Upper lobe of right lung (tissue), 1 donor: ENCODE measurements around the gene BEST1. TPM values are rescaled to one million over a fixed set of nuclear protein-coding genes. Genes with fewer than 3 reads are reported as not detected.

ENCODE experiments used
- ATAC-seq: fragments of 200-7000 bp; cut with Tn5 transposase; one replicate; pipeline ENCODE4 v1.9.1; 2020; ENCODE audit warnings: mild to moderate bottlenecking, moderate library complexity
- DNase-seq: peaks from one replicate; pipeline ENCODE4 v3.0.0-alpha.2; 2020
- H3K27ac ChIP-seq: fragments of 200-600 bp; one replicate; pipeline ENCODE4 v1.8.0; 2022
- H3K27me3 ChIP-seq: fragments of 200-600 bp; one replicate; pipeline ENCODE4 v1.8.0; 2022; ENCODE audit warnings: mild to moderate bottlenecking
- H3K36me3 ChIP-seq: fragments of 200-600 bp; one replicate; pipeline ENCODE4 v1.8.0; 2022
- H3K4me1 ChIP-seq: fragments of 200-600 bp; one replicate; pipeline ENCODE4 v1.8.0; 2022
- H3K4me3 ChIP-seq: fragments of 200-600 bp; one replicate; pipeline ENCODE4 v1.8.0; 2022; ENCODE audit warnings: mild to moderate bottlenecking
- H3K9me3 ChIP-seq: fragments of 200-600 bp; one replicate; pipeline ENCODE4 v1.8.0; 2022
- intact Hi-C: fragments of 100-400 bp; cut with DNase I; formaldehyde crosslinking; loops from one replicate; pipeline ENCODE4 v1.11.0; 2022
- total RNA-seq: library from RNA; stranded (reverse); fragmentation: NEBNext Ultra II Directional; extraction: Animal tissue kit (Norgen Biotek cat#: 25700); gene quantifications from one replicate; pipeline ENCODE4 v1.2.1, GENCODE V29; 2021
- TF ChIP-seq, protein P1 (sequence below): fragments of 200-600 bp; IDR thresholded peaks from one replicate; pipeline ENCODE4 v1.8.0; 2022; ENCODE audit warnings: antibody characterized with exemption
- donor health status: DM: no; HTN: yes; CAD: no; lungs with severe emphysema.

Gene BEST1
- total RNA-seq, 1 donor from 2014 or later: 9.6 TPM

DNA sequence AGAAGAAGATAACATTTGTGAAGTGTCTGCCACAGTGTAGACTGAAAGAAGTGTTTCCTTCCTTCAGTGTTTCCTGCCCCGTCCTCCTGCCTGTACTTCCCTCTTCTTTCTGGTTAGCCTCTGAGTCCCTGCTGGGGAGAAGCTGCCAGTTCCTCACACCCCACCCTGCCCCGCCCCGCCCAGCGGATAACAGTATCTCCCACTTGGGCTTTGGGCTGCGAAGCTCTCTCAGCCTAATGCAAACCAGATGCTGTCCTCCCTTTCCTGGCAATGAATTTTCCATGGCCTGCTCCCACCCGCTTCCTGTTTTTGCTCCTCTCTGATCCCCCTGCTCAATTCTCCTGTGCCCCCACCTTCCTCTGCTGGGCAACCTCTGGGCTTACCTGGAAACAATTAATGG lies 27.6 kb upstream of the BEST1 start:
- intact Hi-C loops: no loop called here
- peak; percentile 81 for ATAC-seq
- H3K4me1 ChIP-seq: peaks cover 21% of the 10 kb centered on the region

DNA sequence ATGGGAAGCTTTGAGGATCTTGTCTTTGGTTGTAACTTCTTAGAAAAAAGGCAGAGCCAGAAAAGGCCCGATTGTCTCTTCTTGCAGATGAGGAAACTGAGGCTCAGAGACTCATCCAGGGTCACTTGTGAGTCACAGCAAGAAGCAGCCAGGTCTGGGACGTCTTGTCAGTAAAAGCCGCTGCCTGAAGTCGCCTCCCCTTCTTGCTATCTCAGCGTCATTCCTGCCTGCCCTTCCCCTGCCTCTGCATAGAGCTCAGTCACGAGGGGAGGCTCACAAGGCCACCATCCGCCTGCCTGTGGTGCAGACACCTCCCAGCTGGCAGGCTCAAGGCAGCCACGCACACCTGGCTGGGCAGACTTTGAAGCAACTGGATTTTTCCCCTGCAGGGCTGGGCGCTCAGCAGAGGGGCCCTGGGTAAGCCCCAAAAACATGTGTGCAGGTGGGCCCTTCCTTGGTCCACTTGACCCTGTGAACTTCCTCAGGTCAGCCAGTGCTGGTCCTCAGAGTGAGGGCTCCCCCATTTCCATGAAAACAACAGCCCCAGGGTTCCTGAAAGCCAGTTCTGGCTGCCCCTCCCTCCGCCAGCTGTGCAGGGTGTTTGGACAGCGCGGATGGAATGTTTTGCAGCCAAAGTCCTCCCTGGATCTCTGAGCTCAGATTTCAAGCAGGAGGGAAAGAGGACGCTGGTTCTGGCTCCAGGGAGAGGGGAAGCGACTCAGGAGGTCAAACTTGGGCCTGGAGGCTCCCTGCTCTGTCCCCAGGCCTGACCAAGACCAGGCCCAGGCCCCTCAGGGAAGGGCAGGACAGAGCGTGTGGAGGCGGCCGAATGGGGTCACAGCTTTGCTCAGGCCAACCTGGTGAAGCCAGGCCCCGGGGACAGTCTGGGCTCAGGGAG lies 26.7 kb upstream of the BEST1 start:
- Histone ChIP-seq H3K9me3 (no peaks in the 10 kb centered on the region), H3K4me3 (no peak overlapping the region), H3K4me1 (peaks cover 17% of the 10 kb centered on the region), H3K27ac (peak overlapping the region; percentile 73), H3K27me3 (peaks cover 3% of the 10 kb centered on the region), H3K36me3 (no peaks in the 10 kb centered on the region)
- TF ChIP-seq, protein P1, sequence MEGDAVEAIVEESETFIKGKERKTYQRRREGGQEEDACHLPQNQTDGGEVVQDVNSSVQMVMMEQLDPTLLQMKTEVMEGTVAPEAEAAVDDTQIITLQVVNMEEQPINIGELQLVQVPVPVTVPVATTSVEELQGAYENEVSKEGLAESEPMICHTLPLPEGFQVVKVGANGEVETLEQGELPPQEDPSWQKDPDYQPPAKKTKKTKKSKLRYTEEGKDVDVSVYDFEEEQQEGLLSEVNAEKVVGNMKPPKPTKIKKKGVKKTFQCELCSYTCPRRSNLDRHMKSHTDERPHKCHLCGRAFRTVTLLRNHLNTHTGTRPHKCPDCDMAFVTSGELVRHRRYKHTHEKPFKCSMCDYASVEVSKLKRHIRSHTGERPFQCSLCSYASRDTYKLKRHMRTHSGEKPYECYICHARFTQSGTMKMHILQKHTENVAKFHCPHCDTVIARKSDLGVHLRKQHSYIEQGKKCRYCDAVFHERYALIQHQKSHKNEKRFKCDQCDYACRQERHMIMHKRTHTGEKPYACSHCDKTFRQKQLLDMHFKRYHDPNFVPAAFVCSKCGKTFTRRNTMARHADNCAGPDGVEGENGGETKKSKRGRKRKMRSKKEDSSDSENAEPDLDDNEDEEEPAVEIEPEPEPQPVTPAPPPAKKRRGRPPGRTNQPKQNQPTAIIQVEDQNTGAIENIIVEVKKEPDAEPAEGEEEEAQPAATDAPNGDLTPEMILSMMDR: no peak
- ATAC-seq (peak; percentile 61), DNase-seq (no peak)
- intact Hi-C loops: no loop called here

More for the DNA sequence above, 27.6 kb upstream of the BEST1 start:
- Histone ChIP-seq H3K36me3 (no peaks in the 10 kb centered on the region), H3K27ac (peak overlapping the region; percentile 73), H3K27me3 (peaks cover 5% of the 10 kb centered on the region), H3K9me3 (no peaks in the 10 kb centered on the region), H3K4me3 (no peak overlapping the region)
- no peak for DNase-seq
- TF ChIP-seq, protein P1: no peak

DNA sequence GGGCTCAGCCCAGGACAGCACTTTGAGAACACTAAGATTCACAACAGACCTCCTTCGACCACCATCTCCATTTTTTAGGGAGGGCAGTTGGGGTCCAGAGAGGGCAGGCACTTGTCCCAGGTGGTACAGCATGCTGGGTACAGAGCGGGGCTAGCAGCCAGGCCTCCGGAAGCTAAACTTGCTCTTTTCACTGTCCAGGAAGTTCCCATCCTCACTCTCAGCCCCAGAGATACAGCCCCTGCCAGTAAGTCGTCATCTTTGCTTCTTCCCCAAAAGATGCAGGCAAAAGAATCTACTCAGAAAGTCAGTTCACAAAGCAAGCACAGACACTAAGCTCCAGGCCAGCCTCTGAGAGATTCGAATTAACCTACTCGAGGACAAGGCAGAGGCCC lies 26.1 kb upstream of the BEST1 start:
- H3K36me3 ChIP-seq: no peaks in the 10 kb centered on the region
- ATAC-seq (no peak), DNase-seq (no peak)
- H3K4me1 ChIP-seq: peaks cover 11% of the 10 kb centered on the region
- H3K4me3 ChIP-seq: no peak overlapping the region
- no peaks in the 10 kb centered on the region for H3K27me3 ChIP-seq
- TF ChIP-seq, protein P1: no peak
- intact Hi-C loops: no loop called here
- no peaks in the 10 kb centered on the region for H3K9me3 ChIP-seq
- H3K27ac ChIP-seq: peak overlapping the region; percentile 73

DNA sequence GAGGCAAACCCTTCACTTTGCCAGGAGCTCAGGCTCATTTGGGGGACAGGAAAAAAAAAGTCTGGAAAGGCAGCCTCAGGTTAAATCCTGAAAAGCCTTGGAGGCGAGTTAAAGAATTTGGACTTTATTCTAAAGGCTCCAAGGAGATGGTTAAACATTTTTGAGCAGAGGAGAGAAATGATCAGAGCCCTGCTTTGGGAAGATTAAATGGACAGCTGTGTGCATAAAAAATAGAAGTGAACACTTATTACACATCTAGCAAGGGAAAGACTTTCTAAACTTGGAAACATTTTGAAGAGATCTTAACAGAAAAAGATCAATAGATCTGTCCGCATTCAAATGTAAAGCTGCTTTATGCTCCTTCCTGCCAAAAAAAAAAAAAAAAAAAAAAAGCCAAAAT lies 24.4 kb upstream of the BEST1 start:
- intact Hi-C loops: no loop called here
- DNase-seq (no peak), ATAC-seq (no peak)
- Histone ChIP-seq H3K27me3 (no peaks in the 10 kb centered on the region), H3K27ac (no peak overlapping the region), H3K4me3 (no peak overlapping the region), H3K4me1 (peaks cover 11% of the 10 kb centered on the region), H3K9me3 (no peaks in the 10 kb centered on the region), H3K36me3 (no peaks in the 10 kb centered on the region)
- TF ChIP-seq, protein P1: no peak

DNA sequence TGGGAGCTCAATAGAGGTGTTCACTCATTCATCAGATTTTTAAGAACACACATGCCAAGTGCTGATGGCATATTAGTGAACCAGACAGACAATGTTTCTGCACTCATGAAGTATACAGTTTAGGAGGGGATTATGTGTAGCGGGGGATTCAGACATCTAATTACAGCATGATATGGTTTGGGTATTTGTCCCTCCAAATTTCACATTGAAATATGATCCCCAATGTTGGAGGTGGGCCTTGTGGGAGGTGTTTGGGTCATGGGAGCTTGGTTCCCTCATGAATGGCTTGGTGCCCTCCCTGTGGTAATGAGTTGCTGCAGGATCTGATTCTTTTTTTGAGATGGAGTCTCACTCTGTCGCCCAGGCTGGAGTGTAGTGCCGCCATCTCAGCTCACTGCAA lies 23.9 kb upstream of the BEST1 start:
- no peak overlapping the region for H3K27ac ChIP-seq
- no peaks in the 10 kb centered on the region for H3K36me3 ChIP-seq
- H3K4me1 ChIP-seq: peaks cover 11% of the 10 kb centered on the region
- ATAC-seq: no peak
- intact Hi-C loops: no loop called here
- no peak for DNase-seq
- no peaks in the 10 kb centered on the region for H3K27me3 ChIP-seq
- TF ChIP-seq, protein P1: no peak
- no peaks in the 10 kb centered on the region for H3K9me3 ChIP-seq
- H3K4me3 ChIP-seq: no peak overlapping the region
